HepG2 (cell line): Measurements from ENCODE around the gene SEMA6B. TPM values are rescaled to one million over a fixed set of nuclear protein-coding genes. Genes with fewer than 3 reads are reported as not detected.
A peak's percentile ranks its signal among the peaks of the same experiment; 100 is the strongest.

ENCODE experiments used
- ARID5B ChIP-seq: IDR thresholded peaks from 2 replicates; pipeline ENCODE4 v1.4.0; 2020; ENCODE audit warnings: mild to moderate bottlenecking, missing genetic modification reagents
- CCDC6 ChIP-seq: sonication (generic); formaldehyde crosslinking; IDR thresholded peaks from 2 replicates; pipeline ENCODE4 v1.8.1; 2022; ENCODE audit warnings: mild to moderate bottlenecking, missing genetic modification reagents, moderate library complexity
- CEBPB ChIP-seq: IDR thresholded peaks from 2 replicates; pipeline ENCODE4 v1.6.1; 2011; ENCODE audit warnings: low read depth, low read length, improper control_type of control experiment, borderline replicate concordance
- ELF3 ChIP-seq: IDR thresholded peaks from 2 replicates; pipeline ENCODE4 v1.6.1; 2016; ENCODE audit warnings: missing genetic modification reagents, missing compliant biosample characterization
- MAFK ChIP-seq, 2 experiments: IDR thresholded peaks in 1 of 2; conservative IDR thresholded peaks in 1 of 2; 2 replicates each; pipeline ENCODE4 v1.6.1; 2011; ENCODE audit warnings: improper control_type of control experiment in 2 of 2, low read length in 2 of 2
- PHF21A ChIP-seq: sonication (generic); formaldehyde crosslinking; IDR thresholded peaks from 2 replicates; pipeline ENCODE4 v1.5.0; 2020; ENCODE audit warnings: mild to moderate bottlenecking, missing genetic modification reagents
- RXRA ChIP-seq: sonication (generic); formaldehyde crosslinking; IDR thresholded peaks from 2 replicates; pipeline ENCODE4 v1.5.1; 2020; ENCODE audit warnings: missing genetic modification reagents
- TBP ChIP-seq: sonication (generic); formaldehyde crosslinking; IDR thresholded peaks from 2 replicates; pipeline ENCODE4 v1.5.0; 2020; ENCODE audit warnings: missing genetic modification reagents
- XRCC5 ChIP-seq: fragments of 200-400 bp; formaldehyde crosslinking; optimal IDR thresholded peaks from 2 replicates; pipeline ENCODE3; 2017; ENCODE audit warnings: mild to moderate bottlenecking, low read length
- ZBTB14 ChIP-seq: sonication (generic); formaldehyde crosslinking; IDR thresholded peaks from 2 replicates; pipeline ENCODE4 v1.4.0; 2020; ENCODE audit warnings: missing genetic modification reagents
- ZBTB20 ChIP-seq: sonication (generic); formaldehyde crosslinking; IDR thresholded peaks from 2 replicates; pipeline ENCODE4 v1.8.1; 2023; ENCODE audit warnings: missing genetic modification reagents, low read depth, mild to moderate bottlenecking, borderline replicate concordance
- ZBTB7B ChIP-seq: sonication (generic); formaldehyde crosslinking; IDR thresholded peaks from 2 replicates; pipeline ENCODE4 v1.4.0; 2020; ENCODE audit warnings: missing genetic modification reagents
- ZFP91 ChIP-seq: sonication (generic); formaldehyde crosslinking; IDR thresholded peaks from 2 replicates; pipeline ENCODE4 v1.9.0; 2022; ENCODE audit warnings: missing genetic modification reagents, mild to moderate bottlenecking, borderline replicate concordance
- ZMYM3 ChIP-seq: sonication (generic); formaldehyde crosslinking; IDR thresholded peaks from 2 replicates; pipeline ENCODE4 v1.5.1; 2020; ENCODE audit warnings: mild to moderate bottlenecking, missing genetic modification reagents
- ZNF382 ChIP-seq: sonication (generic); formaldehyde crosslinking; IDR thresholded peaks from 2 replicates; pipeline ENCODE4 v1.5.0; 2020; ENCODE audit warnings: missing genetic modification reagents, mild to moderate bottlenecking, borderline replicate concordance
- ZNF574 ChIP-seq: sonication (generic); formaldehyde crosslinking; IDR thresholded peaks from 2 replicates; pipeline ENCODE4 v1.4.0; 2020; ENCODE audit warnings: missing genetic modification reagents
- ZNF619 ChIP-seq: sonication (generic); formaldehyde crosslinking; IDR thresholded peaks from 2 replicates; pipeline ENCODE4 v1.4.0; 2020; ENCODE audit warnings: mild to moderate bottlenecking, missing genetic modification reagents
- ZNF780A ChIP-seq: sonication (generic); formaldehyde crosslinking; IDR thresholded peaks from 2 replicates; pipeline ENCODE4 v1.8.0; 2022; ENCODE audit warnings: mild to moderate bottlenecking, missing genetic modification reagents, moderate library complexity
- ZSCAN21 ChIP-seq: sonication (generic); formaldehyde crosslinking; IDR thresholded peaks from 2 replicates; pipeline ENCODE4 v1.8.0; 2022; ENCODE audit warnings: mild to moderate bottlenecking, missing genetic modification reagents, moderate library complexity, borderline replicate concordance
- polyA plus RNA-seq, 8 experiments: library from polyadenylated mRNA; depleted of rRNA in 3 of 8; stranded (reverse) in 7 of 8; unstranded in 1 of 8; fragments of >200 nt; fragmentation: Illumina TruSeq in 4 of 8; extraction: Trizol in 4 of 8; gene quantifications; 2 replicates each; pipeline versions ENCODE4 v1.2.1 to v1.2.3, GENCODE V29; 2011 to 2016; ENCODE audit warnings: low read depth in 4 of 8, missing spikeins in 1 of 8, mixed read lengths in 1 of 8; ENCODE audit not compliant: insufficient read depth in 1 of 8
- total RNA-seq, 5 experiments: library from RNA; depleted of rRNA; stranded (reverse); fragments of >200 nt; fragmentation: Illumina TruSeq; extraction: Trizol; gene quantifications; 2 replicates each; pipeline ENCODE4 v1.2.3, GENCODE V29; 2016; ENCODE audit warnings: low read depth in 1 of 5

The SEMA6B gene
- total and polyA plus RNA-seq, 2 of the 13 experiments (the other 11 are each of a cell fraction or from before 2014, with no cell fraction given), result 45.5 to 67.1 TPM

GRCh38 chr19:4521170-4521887, 38.2 kb downstream of the SEMA6B start (continued):
- no peak for TF ChIP-seq ZNF780A (CRISPR knock-in tag)
- no peak for TF ChIP-seq ZNF619 (CRISPR knock-in tag)
- peak; percentile 37 for TF ChIP-seq XRCC5
- TF ChIP-seq ZBTB7B, result peak; percentile 93
- TF ChIP-seq ZBTB14, result no peak
- peak; percentile 38; the same call in 1 of the 2 replicates for TF ChIP-seq ELF3 (CRISPR knock-in tag)
- TF ChIP-seq ZNF382 (CRISPR knock-in tag), result no peak
- no peak for TF ChIP-seq MAFK (conservative IDR thresholded peaks at IDR 0.05 in 1 of 2, IDR thresholded peaks at IDR 0.05 in 1 of 2; ENCODE audit: low read length in 2 of 2)
- peak; percentile 33; the same call in 1 of the 2 replicates for TF ChIP-seq PHF21A (CRISPR knock-in tag)
- TF ChIP-seq ZSCAN21, result 0 out of 2 replicates have a peak, but pooled peaks have one; percentile 16
- peak; percentile 35; the same call in 1 of the 2 replicates for TF ChIP-seq ZFP91
- TF ChIP-seq ARID5B, result peak; percentile 60; the same call in 1 of the 2 replicates
- TF ChIP-seq CCDC6, result 0 out of 2 replicates have a peak, but pooled peaks have one; percentile 17
- TF ChIP-seq TBP (CRISPR knock-in tag), result no peak
- TF ChIP-seq ZBTB20 (CRISPR knock-in tag), result no peak
- TF ChIP-seq CEBPB, result peak; percentile 76
- TF ChIP-seq ZNF574 (CRISPR knock-in tag), result peak; percentile 62
- peak; percentile 89 for TF ChIP-seq RXRA
- peak; percentile 78 for TF ChIP-seq ZMYM3
